Keratinocyte (primary cell): ENCODE results near the gene LMCD1. TPM values are rescaled to one million over a fixed set of nuclear protein-coding genes. Genes with fewer than 3 reads are reported as not detected.

Source experiments
- DNase-seq: peaks from one replicate; pipeline ENCODE4 v3.0.0-alpha.2; 2011; ENCODE audit warnings: low read depth, missing footprints, low spot score
- FAIRE-seq: peaks from 2 replicates; lab custom pipeline; 2011; peaks lifted over from hg19 to GRCh38; lab: Jason Lieb, UNC
- H2AFZ ChIP-seq: 2 replicates; pipeline ENCODE4 v1.6.0; 2012; ENCODE audit warnings: low read length, control low read depth, inconsistent platforms; ENCODE audit not compliant: control insufficient read depth
- H3K27ac ChIP-seq: 2 replicates; pipeline ENCODE4 v1.5.1; 2011; ENCODE audit warnings: low read length; ENCODE audit not compliant: control insufficient read depth, insufficient read depth
- H3K27me3 ChIP-seq: 3 replicates; pipeline ENCODE4 v1.6.0; 2011; ENCODE audit warnings: low read length; ENCODE audit not compliant: control insufficient read depth, insufficient read depth; ENCODE audit errors: extremely low read depth
- H3K36me3 ChIP-seq, 2 experiments: 2 replicates in 1 of 2; 3 replicates in 1 of 2; pipeline ENCODE4 v1.5.1; 2011; ENCODE audit warnings: low read length in 2 of 2, mild to moderate bottlenecking in 1 of 2; ENCODE audit not compliant: control insufficient read depth in 2 of 2, insufficient read depth in 2 of 2; ENCODE audit errors: extremely low read depth in 1 of 2
- H3K4me1 ChIP-seq: 3 replicates; pipeline ENCODE4 v1.5.1; 2011; ENCODE audit warnings: low read length; ENCODE audit not compliant: control insufficient read depth, insufficient read depth; ENCODE audit errors: extremely low read depth
- H3K4me2 ChIP-seq: 3 replicates; pipeline ENCODE4 v1.6.0; 2011; ENCODE audit warnings: low read depth, low read length; ENCODE audit not compliant: control insufficient read depth, insufficient read depth; ENCODE audit errors: extremely low read depth
- H3K4me3 ChIP-seq, 3 experiments: fragments of 200-600 bp in 1 of 3; sonication (generic) in 1 of 3; 2 replicates in 2 of 3; 3 replicates in 1 of 3; pipeline ENCODE4 v1.5.1; 2011 to 2016; ENCODE audit warnings: low read length in 3 of 3, mild to moderate bottlenecking in 3 of 3, control low read depth in 2 of 3, inconsistent platforms in 1 of 3, low read depth in 1 of 3, mixed read lengths in 1 of 3, mixed run types in 1 of 3, moderate library complexity in 1 of 3; ENCODE audit not compliant: control insufficient read depth in 2 of 3, insufficient read depth in 2 of 3; ENCODE audit errors: extremely low read depth in 1 of 3
- H3K79me2 ChIP-seq: 2 replicates; pipeline ENCODE4 v1.6.0; 2012; ENCODE audit warnings: low read length; ENCODE audit not compliant: control insufficient read depth, insufficient read depth
- H3K9ac ChIP-seq: 3 replicates; pipeline ENCODE4 v1.6.0; 2011; ENCODE audit warnings: low read length; ENCODE audit not compliant: control insufficient read depth, insufficient read depth; ENCODE audit errors: extremely low read depth
- H3K9me1 ChIP-seq: 3 replicates; pipeline ENCODE4 v1.6.0; 2011; ENCODE audit warnings: low read length; ENCODE audit not compliant: control insufficient read depth, insufficient read depth; ENCODE audit errors: extremely low read depth
- H3K9me3 ChIP-seq: 2 replicates; pipeline ENCODE4 v1.5.1; 2012; ENCODE audit warnings: low read depth, low read length; ENCODE audit not compliant: control insufficient read depth
- H4K20me1 ChIP-seq: 3 replicates; pipeline ENCODE4 v1.6.0; 2011; ENCODE audit warnings: low read length; ENCODE audit not compliant: control insufficient read depth, insufficient read depth; ENCODE audit errors: extremely low read depth
- CTCF ChIP-seq, 3 experiments: IDR thresholded peaks in 1 of 3; conservative IDR thresholded peaks in 1 of 3; optimal IDR thresholded peaks in 1 of 3; 2 replicates in 2 of 3; 3 replicates in 1 of 3; pipeline versions ENCODE3 to v1.5.1; 2011; ENCODE audit warnings: low read length in 3 of 3, mild to moderate bottlenecking in 3 of 3, moderate library complexity in 2 of 3, control low read depth in 1 of 3, inconsistent platforms in 1 of 3; ENCODE audit not compliant: insufficient read depth in 2 of 3; ENCODE audit errors: extremely low read depth in 1 of 3
- EZH2 ChIP-seq: IDR thresholded peaks from one replicate; pipeline ENCODE4 v1.6.1; 2012; ENCODE audit warnings: inconsistent platforms, mild to moderate bottlenecking, low read length, moderate library complexity
- dilution Hi-C: fragments of 300-500 bp; cut with MboI; formaldehyde crosslinking; loops from one replicate; pipeline ENCODE4 v1.7.0; 2020; ENCODE audit warnings: low sequenced_read_pairs; ENCODE audit not compliant: extremely low pct_ligation_motif_present
- polyA plus RNA-seq, 5 experiments: library from polyadenylated mRNA; depleted of rRNA in 3 of 5; stranded (reverse) in 3 of 5; stranded (forward) in 1 of 5; unstranded in 1 of 5; fragments of >200 nt; gene quantifications; 1 replicate in 1 of 5; 2 replicates in 3 of 5; 3 replicates in 1 of 5; pipeline versions ENCODE4 v1.2.1 to v1.2.3, GENCODE V29; 2011 to 2012; ENCODE audit warnings: missing spikeins in 2 of 5, low read depth in 1 of 5, low replicate concordance in 1 of 5

LMCD1 gene
- polyA plus RNA-seq, 1 donor (not counting 4 experiments of a cell fraction or from before 2014, with no cell fraction given), result 3.7 TPM

- dilution Hi-C loops, result no loop called here
- Histone ChIP-seq H3K79me2 (no peaks in the 10 kb centered on the region), H3K4me1 (no peaks in the 10 kb centered on the region), H3K27me3 (no peaks in the 10 kb centered on the region), H2AFZ (no peak overlapping the region), H3K36me3 (no peaks in the 10 kb centered on the region), H3K4me2 (no peak overlapping the region), H4K20me1 (no peaks in the 10 kb centered on the region), H3K9me1 (no peaks in the 10 kb centered on the region), H3K9ac (no peak overlapping the region), H3K27ac (no peak overlapping the region), H3K4me3 (no peak overlapping the region), H3K9me3 (no peaks in the 10 kb centered on the region)
- FAIRE-seq (no peak), DNase-seq (no peak)
- TF ChIP-seq CTCF (optimal IDR thresholded peaks at IDR 0.05 in 1 of 3, IDR thresholded peaks at IDR 0.05 in 1 of 3, conservative IDR thresholded peaks at IDR 0.05 in 1 of 3; ENCODE audit: extremely low read depth in 1 of 3, insufficient read depth in 2 of 3, low read length in 3 of 3), result no peak
- TF ChIP-seq EZH2, result no peak
These were observed 72.5 kb downstream of the LMCD1 start for GRCh38 chr3:8574040-8574669.

GRCh38 chr3:8574670-8575322 lies 73.2 kb downstream of the LMCD1 start:
- Histone ChIP-seq H2AFZ (no peak overlapping the region), H3K9me1 (no peaks in the 10 kb centered on the region), H3K4me3 (no peak overlapping the region), H3K9ac (no peak overlapping the region), H3K79me2 (no peaks in the 10 kb centered on the region), H3K4me2 (no peak overlapping the region), H3K27me3 (no peaks in the 10 kb centered on the region), H3K27ac (no peak overlapping the region), H3K9me3 (no peaks in the 10 kb centered on the region), H3K36me3 (no peaks in the 10 kb centered on the region), H3K4me1 (no peaks in the 10 kb centered on the region), H4K20me1 (no peaks in the 10 kb centered on the region)
- DNase-seq (no peak), FAIRE-seq (no peak)
- TF ChIP-seq EZH2 (no peak), CTCF (optimal IDR thresholded peaks at IDR 0.05 in 1 of 3, IDR thresholded peaks at IDR 0.05 in 1 of 3, conservative IDR thresholded peaks at IDR 0.05 in 1 of 3; ENCODE audit: extremely low read depth in 1 of 3, insufficient read depth in 2 of 3, low read length in 3 of 3) (no peak)
- dilution Hi-C loops, result no loop called here
